ENCODE data around the gene TRIM62. TPM values are rescaled to one million over a fixed set of nuclear protein-coding genes. Genes with fewer than 3 reads are reported as not detected.

TRIM62 gene
- 1.5 and 1.7 TPM in 2 replicates for total RNA-seq (2014; rRNA removed; shearing (Covaris generic))

- peak; percentile 88 for DNase-seq (ENCODE audit: low spot score)
- in situ Hi-C loops (cut with HindIII; ENCODE audit: low sequenced_read_pairs): no loop called here
Observed at GRCh38 chr1:33181921-33182341, at the start of gene TRIM62. TRIM62 (minus strand) TSS chr1:33182043; CDS start chr1:33181432, 611 bp downstream.

GRCh38 chr1:33231166-33231565 lies 49.3 kb upstream of the TRIM62 start:
- in situ Hi-C loops (cut with HindIII; ENCODE audit: low sequenced_read_pairs): no loop called here
- DNase-seq (ENCODE audit: low spot score): no peak

GRCh38 chr1:33228935-33229487 lies 47.2 kb upstream of the TRIM62 start:
- in situ Hi-C loops (cut with HindIII; ENCODE audit: low sequenced_read_pairs): no loop called here
- DNase-seq (ENCODE audit: low spot score): peak; percentile 92

GRCh38 chr1:33225586-33225985 lies 43.7 kb upstream of the TRIM62 start:
- in situ Hi-C loops (cut with HindIII; ENCODE audit: low sequenced_read_pairs): no loop called here
- DNase-seq (ENCODE audit: low spot score): no peak

GRCh38 chr1:33224166-33224707 lies 42.4 kb upstream of the TRIM62 start:
- in situ Hi-C loops (cut with HindIII; ENCODE audit: low sequenced_read_pairs): no loop called here
- DNase-seq (ENCODE audit: low spot score): no peak

- no peak for DNase-seq (ENCODE audit: low spot score)
- in situ Hi-C loops (cut with HindIII; ENCODE audit: low sequenced_read_pairs): no loop called here
Observed at GRCh38 chr1:33222381-33222780, 40.5 kb upstream of the TRIM62 start.

- in situ Hi-C loops (cut with HindIII; ENCODE audit: low sequenced_read_pairs): no loop called here
- no peak for DNase-seq (ENCODE audit: low spot score)
Observed at GRCh38 chr1:33221385-33221758, 39.5 kb upstream of the TRIM62 start.

- no peak for DNase-seq (ENCODE audit: low spot score)
- in situ Hi-C loops (cut with HindIII; ENCODE audit: low sequenced_read_pairs): no loop called here
Observed at GRCh38 chr1:33220676-33221384, 39.0 kb upstream of the TRIM62 start.

GRCh38 chr1:33219886-33220661 lies 38.2 kb upstream of the TRIM62 start:
- DNase-seq (ENCODE audit: low spot score): no peak
- in situ Hi-C loops (cut with HindIII; ENCODE audit: low sequenced_read_pairs): no loop called here

- DNase-seq (ENCODE audit: low spot score): no peak
- in situ Hi-C loops (cut with HindIII; ENCODE audit: low sequenced_read_pairs): no loop called here
Observed at GRCh38 chr1:33211972-33212371, 30.1 kb upstream of the TRIM62 start.

- no peak for DNase-seq (ENCODE audit: low spot score)
- in situ Hi-C loops (cut with HindIII; ENCODE audit: low sequenced_read_pairs): no loop called here
Observed at GRCh38 chr1:33206340-33206739, 24.5 kb upstream of the TRIM62 start.

GRCh38 chr1:33195556-33195955 lies 13.7 kb upstream of the TRIM62 start:
- DNase-seq (ENCODE audit: low spot score): no peak
- in situ Hi-C loops (cut with HindIII; ENCODE audit: low sequenced_read_pairs): no loop called here

- no peak for DNase-seq (ENCODE audit: low spot score)
- in situ Hi-C loops (cut with HindIII; ENCODE audit: low sequenced_read_pairs): no loop called here
Observed at GRCh38 chr1:33191731-33192275, 10.0 kb upstream of the TRIM62 start.

GRCh38 chr1:33190701-33191100 lies 8.9 kb upstream of the TRIM62 start:
- DNase-seq (ENCODE audit: low spot score): no peak
- in situ Hi-C loops (cut with HindIII; ENCODE audit: low sequenced_read_pairs): no loop called here

GRCh38 chr1:33188572-33189275 lies 6.9 kb upstream of the TRIM62 start:
- in situ Hi-C loops (cut with HindIII; ENCODE audit: low sequenced_read_pairs): no loop called here
- DNase-seq (ENCODE audit: low spot score): no peak

- in situ Hi-C loops (cut with HindIII; ENCODE audit: low sequenced_read_pairs): no loop called here
- no peak for DNase-seq (ENCODE audit: low spot score)
Observed at GRCh38 chr1:33186936-33187335, 5.1 kb upstream of the TRIM62 start.

- in situ Hi-C loops (cut with HindIII; ENCODE audit: low sequenced_read_pairs): no loop called here
Observed at GRCh38 chr1:33185541-33185940, 3.7 kb upstream of the TRIM62 start.

GRCh38 chr1:33183306-33183705 lies 1.5 kb upstream of the TRIM62 start:
- no peak for DNase-seq (ENCODE audit: low spot score)
- in situ Hi-C loops (cut with HindIII; ENCODE audit: low sequenced_read_pairs): no loop called here

More at GRCh38 chr1:33185541-33185940, 3.7 kb upstream of the TRIM62 start:
- no peak for DNase-seq (ENCODE audit: low spot score)

GRCh38 chr1:33182896-33183295 lies 1.1 kb upstream of the TRIM62 start:
- in situ Hi-C loops (cut with HindIII; ENCODE audit: low sequenced_read_pairs): no loop called here
- no peak for DNase-seq (ENCODE audit: low spot score)
